Ramos (cell line): ENCODE results near the gene FBXO24.

Source experiments
- in situ Hi-C: fragments of 300-500 bp; cut with MboI; formaldehyde crosslinking; loops from one replicate; pipeline ENCODE4 v1.14.3; 2022; ENCODE audit warnings: low sequenced_read_pairs; ENCODE audit not compliant: unreplicated experiment

Gene FBXO24

DNA sequence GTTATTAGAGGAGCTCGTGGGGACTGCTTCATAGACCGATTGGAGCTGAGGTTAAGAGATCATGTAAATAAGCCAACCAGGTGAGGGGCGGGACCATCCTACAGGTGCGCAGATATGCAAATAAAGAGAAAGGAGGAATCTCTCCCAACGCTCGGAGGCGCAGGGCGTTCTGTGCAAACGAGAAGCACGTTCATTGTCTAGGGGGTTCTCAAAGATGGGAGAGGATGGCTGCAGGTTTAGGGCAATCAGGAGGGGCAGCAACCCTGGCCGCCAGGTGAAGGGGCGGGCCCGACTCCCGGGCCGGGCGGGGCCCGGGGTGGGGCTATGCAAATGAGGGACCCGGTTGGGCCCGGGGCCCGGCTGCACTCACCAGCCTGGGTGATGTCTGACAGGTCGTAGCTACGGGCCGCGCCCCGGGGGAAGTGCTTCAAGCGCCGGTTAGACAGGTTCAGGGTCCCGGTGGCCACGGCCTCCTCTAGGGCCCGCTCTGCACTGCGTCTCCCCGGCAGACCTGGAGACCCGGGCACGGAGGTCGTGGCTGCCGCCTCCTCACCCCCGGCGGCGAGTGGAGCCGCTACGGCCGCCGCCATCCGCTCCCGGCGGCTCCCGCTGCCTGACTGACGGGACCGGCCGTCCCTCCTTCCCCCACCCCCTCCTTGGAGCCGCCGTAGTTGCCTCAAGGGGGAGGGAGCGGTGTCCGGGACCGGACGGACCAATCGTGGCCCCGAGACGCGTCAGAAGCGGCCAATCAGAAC is 440 bp upstream of the FBXO24 start, which contains the start of gene LRCH4:
LRCH4 (minus strand) TSS at position 619 of the 755 bp plus-strand sequence; CDS start at position 590, 29 bp downstream.
- in situ Hi-C loops: no loop called here

GRCh38 chr7:100588438-100588837 is 2.3 kb downstream of the FBXO24 start:
- in situ Hi-C loops: no loop called here

DNA sequence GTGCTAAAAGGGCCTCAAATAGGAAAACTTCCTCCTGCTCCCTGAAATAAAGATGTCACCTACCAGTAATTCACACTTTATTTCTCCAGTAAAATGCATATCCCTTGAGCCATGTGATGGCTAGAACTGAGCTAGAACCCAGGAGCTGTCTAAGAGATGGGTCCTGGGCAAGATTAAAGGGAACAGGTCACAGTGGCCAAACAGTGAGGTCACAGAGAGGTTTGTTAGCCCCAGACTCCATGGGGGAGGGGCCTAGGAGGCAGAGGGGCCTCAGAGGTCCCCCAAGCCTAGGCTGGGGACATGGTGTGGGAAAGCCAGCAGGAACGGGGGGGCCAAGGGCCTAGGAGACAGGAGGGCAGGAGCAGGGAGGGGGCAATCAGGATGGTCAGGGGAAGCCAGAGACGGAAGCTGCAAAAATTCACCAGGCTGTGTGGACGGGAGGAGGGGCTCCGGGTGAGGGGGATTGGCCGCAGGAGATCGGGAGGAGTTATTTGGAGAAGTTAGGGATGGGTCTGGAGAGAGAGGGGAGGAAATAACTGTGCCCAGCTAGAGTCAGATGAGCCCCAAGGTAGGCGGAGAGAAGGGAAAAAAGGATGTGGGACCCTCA is 3.3 kb downstream of the FBXO24 start:
- in situ Hi-C loops: no loop called here

GRCh38 chr7:100590077-100590737 is 4.1 kb downstream of the FBXO24 start:
- in situ Hi-C loops: no loop called here

GRCh38 chr7:100591596-100591995 is 5.5 kb downstream of the FBXO24 start:
- in situ Hi-C loops: no loop called here

- in situ Hi-C loops: no loop called here
These were observed 9.1 kb downstream of the FBXO24 start for GRCh38 chr7:100595188-100595587.

GRCh38 chr7:100598425-100598824 is 12.3 kb downstream of the FBXO24 start:
- in situ Hi-C loops: no loop called here

- in situ Hi-C loops: no loop called here
These were observed 14.0 kb downstream of the FBXO24 start for GRCh38 chr7:100599911-100600729.

DNA sequence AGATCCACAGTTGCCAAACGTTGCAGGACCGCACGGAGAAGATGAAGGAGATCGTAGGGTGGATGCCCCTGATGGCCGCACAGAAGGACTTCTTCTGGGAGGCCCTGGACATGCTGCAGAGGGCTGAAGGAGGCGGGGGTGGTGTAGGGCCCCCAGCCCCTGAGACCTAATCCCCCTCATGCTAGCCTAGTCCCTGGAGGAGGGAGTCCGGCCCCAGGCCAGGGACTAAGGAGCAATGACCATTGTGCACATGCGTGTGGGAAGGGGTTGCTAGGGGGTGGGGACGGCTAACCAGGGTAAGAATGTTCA is 14.6 kb downstream of the FBXO24 start:
- in situ Hi-C loops: no loop called here

GRCh38 chr7:100602889-100603725 is 17.0 kb downstream of the FBXO24 start:
- in situ Hi-C loops: no loop called here

GRCh38 chr7:100603726-100604027 is 17.5 kb downstream of the FBXO24 start:
- in situ Hi-C loops: no loop called here

- in situ Hi-C loops: no loop called here
These were observed 18.2 kb downstream of the FBXO24 start for GRCh38 chr7:100604028-100604975.

DNA sequence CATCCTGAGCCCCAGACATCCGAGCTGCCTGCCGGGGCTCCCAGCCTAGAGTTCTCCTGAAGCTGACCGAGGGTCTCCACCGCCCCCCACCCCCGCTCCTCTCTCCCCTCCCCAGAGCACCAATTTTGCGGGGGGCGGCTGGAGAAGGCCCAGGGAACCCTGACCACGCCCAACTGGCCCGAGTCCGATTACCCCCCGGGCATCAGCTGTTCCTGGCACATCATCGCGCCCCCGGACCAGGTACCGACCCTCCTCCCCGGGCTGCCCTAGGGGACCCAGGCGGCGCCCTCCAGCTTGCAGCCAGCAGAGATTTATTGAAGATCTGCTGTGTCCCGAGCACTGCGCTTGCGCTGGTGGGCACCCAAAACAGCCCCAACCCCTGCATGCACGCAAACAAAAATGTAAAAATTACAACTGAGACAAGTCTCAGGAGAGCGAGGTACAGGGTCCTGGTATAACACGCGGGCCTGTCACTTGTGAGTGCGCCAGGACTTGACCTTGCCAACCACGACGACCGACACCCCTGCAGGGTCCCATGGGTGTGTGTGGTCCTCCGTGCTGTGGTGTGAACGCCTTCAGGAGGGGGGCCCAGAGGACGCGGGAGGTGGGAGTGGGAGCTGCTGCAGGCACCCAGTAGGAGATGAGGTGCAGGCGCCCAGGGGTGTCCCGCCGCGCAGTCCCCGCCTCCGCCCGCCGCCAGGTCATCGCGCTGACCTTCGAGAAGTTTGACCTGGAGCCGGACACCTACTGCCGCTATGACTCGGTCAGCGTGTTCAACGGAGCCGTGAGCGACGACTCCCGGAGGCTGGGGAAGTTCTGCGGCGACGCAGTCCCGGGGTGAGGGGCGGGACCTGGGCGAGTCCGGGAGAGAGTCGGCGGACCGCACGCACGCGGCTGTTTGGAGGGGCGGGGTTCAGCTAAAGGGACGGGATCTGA is 19.1 kb downstream of the FBXO24 start:
- in situ Hi-C loops: no loop called here

- in situ Hi-C loops: no loop called here
These were observed 20.2 kb downstream of the FBXO24 start for GRCh38 chr7:100606313-100606712.

DNA sequence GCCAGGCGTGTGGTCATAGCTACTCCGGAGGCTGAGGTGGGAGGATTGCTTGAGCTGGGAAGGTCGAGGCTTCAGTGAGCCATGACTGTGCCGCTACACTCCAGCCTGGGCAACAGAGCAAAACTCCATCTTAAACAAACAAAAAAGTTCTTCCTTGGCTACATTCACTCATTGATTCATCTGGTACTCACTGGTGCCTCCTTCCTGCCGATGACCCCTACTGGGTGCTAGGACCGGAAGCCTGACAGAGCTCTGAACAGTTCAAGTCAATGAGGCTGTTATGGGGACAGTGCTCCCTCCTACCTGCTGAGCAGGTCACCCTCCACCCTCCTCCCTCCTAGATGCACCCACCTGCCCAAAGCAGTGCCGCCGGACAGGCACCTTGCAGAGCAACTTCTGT is 21.0 kb downstream of the FBXO24 start:
- in situ Hi-C loops: no loop called here

GRCh38 chr7:100609958-100610357 is 23.8 kb downstream of the FBXO24 start:
- in situ Hi-C loops: no loop called here

- in situ Hi-C loops: no loop called here
These were observed 26.0 kb downstream of the FBXO24 start, which contains the start of gene MOSPD3 for GRCh38 chr7:100611983-100612729. Gene MOSPD3, plus strand, starts transcription at chr7:100612540. Its CDS starts 252 bp downstream, at chr7:100612792.
